ENCODE results near the gene CNTNAP3B.
"Not testable (repeated sequence)": the region's sequence is repeated elsewhere in the genome, so short reads cannot be mapped to it uniquely, and the experiment has no call there.

Gene CNTNAP3B

DNA sequence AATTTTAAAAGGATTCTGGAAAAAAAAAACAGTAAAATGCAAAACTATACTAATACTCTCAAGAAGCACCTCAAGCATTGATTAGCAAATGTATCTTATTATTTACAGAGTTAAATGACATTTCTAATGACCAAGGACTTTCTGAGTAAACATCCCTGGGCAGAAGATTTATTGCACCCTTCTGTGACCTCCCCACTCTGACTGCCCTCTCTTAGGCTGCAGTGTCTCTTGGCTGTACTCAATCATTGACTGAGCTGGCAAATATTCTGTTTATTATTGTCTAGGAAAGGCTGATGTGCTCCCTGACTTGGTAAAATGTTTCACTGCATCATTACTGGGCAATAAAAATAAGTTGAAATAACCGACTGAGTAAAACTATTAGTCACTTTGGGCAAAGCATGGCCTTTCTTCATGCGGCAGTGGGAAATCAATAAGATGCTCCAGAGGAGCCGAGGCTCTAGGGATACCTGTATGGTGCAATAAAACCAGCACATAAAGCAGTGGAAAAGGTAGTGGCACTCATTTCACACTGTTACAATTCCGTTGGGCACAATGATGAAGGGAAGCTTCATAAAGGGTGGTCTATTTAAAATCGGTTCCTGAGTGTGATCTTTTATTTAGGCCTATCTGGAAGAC, 151.1 kb downstream of the CNTNAP3B start:
- DNase-seq (ENCODE audit: low read depth): not testable (repeated sequence)

DNA sequence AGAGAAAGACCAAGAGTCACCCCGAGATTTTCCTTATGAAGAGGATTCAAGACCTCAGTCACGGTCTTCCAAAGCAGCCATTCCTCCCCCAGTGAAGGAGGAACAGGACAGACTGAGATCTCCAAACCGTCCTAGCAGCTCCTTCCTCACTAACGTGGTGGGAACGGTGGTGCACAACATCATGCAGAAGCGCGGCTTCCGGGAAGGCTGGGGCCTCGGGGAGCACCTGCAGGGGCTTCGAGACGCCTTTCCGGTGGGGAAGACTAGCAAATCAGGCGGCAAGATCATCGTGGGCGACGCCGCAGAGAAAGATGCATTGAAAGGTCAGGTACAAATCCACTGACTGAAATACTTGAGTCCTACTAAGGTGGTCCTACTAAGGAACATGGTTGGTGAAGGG, 154.3 kb downstream of the CNTNAP3B start:
- DNase-seq (ENCODE audit: low read depth): not testable (repeated sequence)

DNA sequence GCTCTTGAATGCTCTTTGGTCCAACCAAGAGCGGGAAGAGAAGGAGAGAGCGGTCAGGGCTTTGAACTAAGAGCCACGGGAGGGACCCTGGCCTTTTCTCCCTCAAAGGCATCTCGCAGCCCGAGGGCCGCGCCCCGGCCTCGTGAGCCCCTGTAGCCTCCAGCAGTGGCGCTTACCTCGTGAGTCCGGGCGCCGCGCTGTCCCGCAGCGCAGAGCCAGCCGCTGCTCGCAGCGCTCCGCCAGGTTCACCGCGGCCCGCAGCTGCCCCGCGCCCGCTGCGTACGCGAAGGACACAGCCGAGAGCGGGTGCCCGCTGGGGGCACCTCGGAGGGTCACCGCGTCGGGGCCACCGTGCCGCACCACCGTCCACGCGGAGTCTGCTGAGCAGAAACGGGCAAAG, 176.2 kb downstream of the CNTNAP3B start:
- not testable (repeated sequence) for DNase-seq (ENCODE audit: low read depth)

DNA sequence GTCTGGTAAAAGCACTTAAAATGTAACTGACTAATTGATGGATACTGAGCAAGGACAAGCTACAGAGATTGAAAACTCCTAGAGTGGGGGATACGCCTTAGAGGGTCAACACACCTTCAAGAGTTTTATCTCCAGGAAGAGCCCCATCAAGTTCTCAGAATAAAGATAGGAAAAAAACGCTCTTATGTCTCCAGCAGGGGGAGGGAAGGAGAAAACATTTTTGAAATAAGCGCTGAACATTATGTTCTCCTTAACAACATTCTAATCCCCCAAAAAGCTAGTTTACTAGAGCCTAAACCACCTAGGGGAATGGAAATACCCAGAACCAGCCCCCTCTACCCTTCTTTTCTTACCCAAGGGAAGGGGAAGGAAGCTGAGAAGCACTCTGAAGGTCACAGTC, 187.5 kb downstream of the CNTNAP3B start:
- not testable (repeated sequence) for DNase-seq (ENCODE audit: low read depth)

DNA sequence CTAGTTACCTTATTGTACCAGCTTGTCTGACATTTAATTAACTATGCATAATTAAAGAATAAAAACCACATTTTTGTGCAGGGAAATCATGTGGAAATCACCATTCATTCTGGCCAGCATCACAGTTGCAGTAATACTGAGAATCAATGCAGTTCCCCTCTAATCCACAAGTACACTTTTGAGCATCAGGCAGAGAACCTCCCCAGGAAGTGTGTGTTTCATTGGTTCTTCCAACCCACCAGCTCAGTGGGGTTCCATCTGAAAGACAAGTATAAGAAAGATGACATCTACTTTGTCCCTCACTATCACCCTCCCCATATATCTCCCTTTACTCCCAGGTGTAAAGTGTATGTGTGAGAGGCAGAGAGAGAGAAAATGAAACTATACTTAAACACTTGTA, 191.1 kb downstream of the CNTNAP3B start:
- not testable (repeated sequence) for DNase-seq (ENCODE audit: low read depth)

DNA sequence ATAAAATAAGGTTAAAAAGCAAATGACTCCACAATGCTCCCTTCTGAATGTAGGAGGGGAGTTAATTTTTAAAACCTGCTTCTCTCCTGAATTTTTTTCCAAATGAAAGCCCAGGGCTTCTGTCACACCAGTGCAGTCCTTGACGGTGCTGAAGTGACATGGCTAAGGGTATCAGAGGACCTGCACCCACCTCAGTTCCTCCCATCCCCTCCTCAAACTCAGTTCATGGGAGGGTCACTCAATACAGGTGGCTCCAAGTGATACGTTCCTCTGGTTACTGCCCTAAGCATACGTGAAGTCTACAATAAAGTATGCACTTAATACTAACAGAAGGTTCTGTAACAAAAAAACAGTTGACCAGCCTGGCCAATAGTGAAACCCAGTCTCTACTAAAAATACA, 193.5 kb downstream of the CNTNAP3B start:
- DNase-seq (ENCODE audit: low read depth): not testable (repeated sequence)

DNA sequence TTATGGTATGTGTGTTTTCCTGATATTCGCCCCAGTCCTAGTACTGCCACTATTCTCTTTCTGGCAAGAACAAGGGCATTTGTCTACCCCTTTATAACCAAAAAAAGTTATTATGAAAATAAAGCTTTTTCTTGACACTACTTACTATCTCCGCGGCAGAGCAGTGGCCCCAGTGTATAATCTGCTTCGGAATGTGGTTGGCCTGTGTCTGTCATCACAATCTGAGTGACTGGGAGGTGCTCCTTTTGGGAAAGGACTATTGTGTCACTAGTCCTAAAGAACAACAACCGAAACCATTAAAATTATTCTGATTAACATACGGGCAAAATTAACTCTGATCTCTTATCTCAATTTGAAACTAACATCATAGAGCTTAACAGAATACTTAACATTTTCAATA, 200.1 kb downstream of the CNTNAP3B start:
- DNase-seq (ENCODE audit: low read depth): not testable (repeated sequence)

DNA sequence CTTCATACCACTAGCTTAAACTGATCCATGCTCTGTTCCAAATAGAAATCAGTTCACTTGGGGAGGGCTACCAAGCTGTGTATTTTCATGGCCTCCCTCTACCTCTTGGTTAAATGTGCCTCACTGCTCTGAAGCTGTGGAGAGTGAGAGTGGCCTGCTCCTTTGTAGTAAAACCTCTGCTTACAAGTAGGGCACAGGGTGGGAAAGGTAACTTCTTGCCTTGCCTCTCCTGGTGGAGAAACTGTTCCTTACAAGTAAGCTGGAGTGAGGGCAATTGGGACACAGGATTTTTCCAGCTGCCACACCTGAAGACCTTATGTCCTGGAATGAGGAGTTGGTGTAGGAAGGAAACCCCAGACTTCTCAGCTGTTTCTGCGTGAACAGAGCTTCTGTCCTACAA, 211.9 kb downstream of the CNTNAP3B start:
- DNase-seq (ENCODE audit: low read depth): not testable (repeated sequence)

DNA sequence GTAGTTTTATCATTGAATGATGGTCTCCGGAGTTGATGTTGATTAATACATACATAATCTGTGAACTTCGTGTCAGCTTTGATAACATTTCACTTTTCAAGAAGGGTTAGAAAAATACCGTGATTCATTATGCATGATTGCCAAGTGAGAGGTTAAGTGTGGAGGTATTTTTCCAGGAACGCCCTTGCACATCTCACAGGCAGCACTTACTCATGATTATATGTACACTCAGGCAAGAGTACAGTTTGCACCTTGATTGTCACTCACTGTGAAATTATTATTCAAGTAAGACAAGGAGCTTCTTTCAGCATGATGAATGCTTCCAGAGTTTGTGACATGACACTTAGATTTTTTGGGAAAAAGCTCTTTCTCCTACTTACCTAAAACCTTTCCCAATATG, 223.7 kb downstream of the CNTNAP3B start:
- DNase-seq (ENCODE audit: low read depth): not testable (repeated sequence)

DNA sequence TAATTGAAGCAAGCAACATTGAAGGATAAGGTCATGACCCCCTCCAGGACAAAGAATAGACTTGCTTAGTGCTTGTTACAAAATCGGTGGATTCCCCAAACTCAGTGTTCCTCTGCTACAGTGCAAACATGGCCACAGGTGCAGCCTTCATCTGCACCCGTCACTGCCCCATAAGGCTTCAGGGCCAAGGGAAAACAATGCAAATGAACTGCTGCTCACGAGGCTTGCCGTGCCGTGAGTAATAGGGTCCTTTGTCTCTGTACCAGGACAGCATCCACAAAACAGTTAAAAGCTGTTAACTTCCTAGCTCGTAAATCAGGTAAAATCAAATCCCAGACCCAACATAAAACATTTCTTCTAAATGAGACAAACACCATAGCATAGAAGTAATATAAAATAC, 226.5 kb downstream of the CNTNAP3B start:
- DNase-seq (ENCODE audit: low read depth): not testable (repeated sequence)

DNA sequence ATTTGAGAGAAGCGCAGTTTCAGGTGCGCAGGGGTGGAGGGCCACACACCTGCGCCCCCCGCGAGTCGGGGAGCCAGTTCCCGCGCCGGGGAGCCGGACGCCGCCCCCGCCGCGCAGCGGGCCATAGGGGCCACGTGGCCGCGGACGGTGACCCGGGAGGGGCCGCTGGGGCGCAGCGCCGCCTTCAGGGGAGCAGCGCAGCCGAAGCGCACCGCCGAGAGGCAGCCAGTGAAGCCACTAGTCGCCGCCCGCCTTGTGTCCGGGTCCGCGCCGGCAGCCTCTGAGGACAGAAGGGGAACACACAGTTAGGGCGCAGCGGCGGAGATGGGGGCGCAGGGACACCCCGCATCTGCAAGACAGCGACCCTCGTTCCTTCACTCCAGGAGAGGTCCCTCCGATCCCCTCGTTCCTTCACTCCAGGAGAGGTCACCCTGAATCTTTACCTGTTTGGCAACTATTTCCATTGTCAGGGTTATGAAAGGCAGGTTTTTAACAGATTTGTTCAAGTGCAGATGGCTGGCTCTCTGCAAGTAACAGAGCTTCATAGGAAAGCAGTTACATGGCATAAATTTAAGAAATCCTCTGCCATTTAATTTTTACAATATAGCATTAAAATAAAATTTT, 230.4 kb downstream of the CNTNAP3B start:
- not testable (repeated sequence) for DNase-seq (ENCODE audit: low read depth)

DNA sequence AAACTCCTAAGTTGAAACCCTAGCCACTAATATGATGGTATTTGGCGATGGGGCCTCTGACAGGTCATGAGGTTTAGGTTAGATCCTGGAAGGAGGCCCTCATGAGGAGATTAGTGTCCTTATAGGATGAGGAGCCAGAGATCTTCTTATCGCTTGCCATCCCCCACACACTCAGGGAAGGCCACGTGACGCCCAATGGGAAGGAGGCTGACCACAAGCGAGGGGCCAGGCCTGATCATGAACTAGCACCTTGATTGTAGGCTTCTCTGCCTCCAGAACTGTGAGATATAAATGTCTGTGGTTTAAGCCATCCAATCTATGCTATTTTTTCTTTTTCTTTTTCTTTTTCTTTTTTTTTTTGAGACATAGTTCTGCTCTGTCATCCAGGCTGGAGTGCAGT, 254.7 kb downstream of the CNTNAP3B start:
- not testable (repeated sequence) for DNase-seq (ENCODE audit: low read depth)

DNA sequence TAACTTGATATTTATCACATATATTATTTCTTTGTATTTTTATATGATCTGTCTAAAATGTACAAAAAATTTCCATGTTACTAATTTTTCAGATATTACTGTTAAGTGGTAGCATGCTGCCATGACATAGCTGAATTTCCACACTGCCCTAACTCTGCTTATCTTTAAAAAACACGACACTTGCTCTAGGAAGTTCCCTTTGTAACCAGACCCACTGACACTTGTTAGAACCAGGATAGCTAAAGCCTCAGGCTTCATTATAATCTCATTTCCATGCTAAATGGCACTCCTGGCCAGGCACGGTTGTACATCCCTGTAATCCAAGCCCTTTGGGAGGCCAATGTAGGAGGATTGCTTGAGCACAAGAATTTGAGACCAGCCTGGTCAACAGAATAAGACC, 273.8 kb downstream of the CNTNAP3B start:
- not testable (repeated sequence) for DNase-seq (ENCODE audit: low read depth)

DNA sequence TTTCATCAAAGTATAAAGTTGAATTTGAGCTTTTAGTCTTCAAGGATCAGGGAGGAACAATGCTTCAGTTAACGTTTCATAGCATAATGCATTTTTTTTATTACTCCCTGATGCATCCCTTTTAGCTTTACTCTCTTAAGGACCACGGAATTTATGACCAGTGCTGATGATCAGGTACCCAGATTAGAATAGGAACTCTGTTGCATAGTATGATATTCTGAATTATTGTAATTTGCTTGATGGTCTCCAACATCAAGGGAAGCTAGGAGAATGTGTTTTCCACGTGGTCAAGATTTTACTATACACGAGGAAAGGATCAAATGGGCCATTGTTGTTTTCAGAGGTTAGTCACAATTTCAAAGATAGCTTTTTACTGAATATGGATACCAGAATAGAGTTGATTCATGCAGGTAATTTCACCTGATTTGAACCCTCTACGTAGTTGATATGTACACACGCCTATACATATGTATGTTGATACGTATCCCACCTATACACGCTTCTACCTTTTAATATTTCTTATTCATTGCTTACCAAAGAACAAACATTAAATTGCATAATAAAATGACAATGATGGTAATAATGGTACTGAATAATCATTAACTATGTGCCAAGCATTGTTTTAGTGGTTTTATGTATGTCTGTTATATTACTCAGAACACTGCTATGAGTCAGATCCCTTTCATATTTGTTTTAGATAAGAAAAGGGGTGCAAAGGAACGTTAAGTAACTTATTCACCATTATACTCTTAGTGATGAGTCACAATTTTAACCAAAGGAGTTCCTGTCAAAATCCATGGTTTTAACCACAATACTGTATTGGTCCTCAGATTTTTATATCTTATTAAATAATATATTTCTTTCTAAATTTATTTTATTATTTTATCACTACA, 277.1 kb downstream of the CNTNAP3B start:
- DNase-seq (ENCODE audit: low read depth): not testable (repeated sequence)

DNA sequence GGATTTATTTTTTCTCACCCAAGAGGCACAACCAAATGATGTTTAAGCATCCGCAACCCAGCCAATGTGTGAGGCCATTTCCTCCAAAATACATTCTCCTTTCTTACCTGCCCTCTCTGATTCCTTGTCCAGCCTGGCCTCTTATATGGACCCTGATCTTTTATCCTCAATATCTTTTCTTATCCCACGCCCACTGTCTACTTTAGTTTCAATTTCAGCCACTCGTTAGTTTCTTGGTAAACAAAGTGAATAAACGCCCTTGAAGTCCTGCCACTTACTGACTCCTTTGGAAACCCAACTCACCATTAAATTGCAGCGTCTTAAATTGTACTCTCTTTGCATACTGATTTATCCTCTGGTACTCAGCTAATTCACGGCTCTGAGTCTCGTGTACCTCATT, 281.4 kb downstream of the CNTNAP3B start:
- DNase-seq (ENCODE audit: low read depth): not testable (repeated sequence)
